ENCODE measurements around the gene PAN3.

Gene PAN3

DNA sequence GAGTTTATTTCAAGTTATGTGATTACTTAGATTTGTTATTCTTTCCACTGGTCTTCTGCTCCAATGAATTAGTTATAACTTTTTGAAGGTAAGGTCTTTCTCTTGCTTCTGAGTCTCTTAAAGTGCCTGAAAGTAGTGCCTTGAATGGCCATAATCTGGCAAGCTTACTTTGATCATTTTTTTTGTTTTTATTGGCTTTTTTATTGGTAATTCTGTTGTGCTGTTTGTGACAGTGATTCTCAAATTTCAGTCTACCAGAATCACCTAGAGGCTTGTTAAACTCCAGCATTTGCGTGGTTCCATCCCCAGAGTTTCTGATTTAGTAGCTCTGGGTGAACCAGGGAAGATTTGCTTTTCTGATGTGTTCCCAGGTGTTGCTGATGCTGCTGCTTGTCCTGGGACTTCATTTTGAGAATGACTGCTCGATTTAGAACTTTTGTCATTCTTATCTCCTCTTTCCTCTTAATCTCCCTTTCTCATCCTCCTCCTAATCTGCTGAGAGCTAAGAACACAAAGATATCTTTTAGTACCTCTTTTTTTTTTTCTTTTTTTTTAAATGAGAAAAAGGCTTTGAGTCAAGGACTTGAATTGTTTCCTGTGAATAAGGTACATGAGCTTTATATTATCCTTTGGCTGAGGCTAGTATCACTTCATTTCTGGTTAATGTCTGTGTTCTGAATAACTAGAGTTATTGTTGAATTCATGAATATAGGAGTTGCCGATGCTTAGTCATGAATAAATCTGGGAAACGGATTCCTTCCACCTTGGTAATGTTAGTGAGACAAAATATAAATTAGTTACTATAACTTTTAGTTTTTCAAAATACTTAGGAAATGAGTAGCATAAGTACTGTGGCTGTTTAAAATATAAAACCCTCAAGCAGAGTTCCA is 91.4 kb downstream of the PAN3 start:
- no peak for DNase-seq (ENCODE audit: low read depth in 1 of 2, low spot score in 1 of 2)
- H3K4me3 ChIP-seq (replicated peaks; ENCODE audit: insufficient read depth, low read length), result no peak overlapping the region
- H3K27ac ChIP-seq (replicated peaks), result no peak overlapping the region
- H3K27me3 ChIP-seq (ENCODE audit: insufficient read depth, poor library complexity, severe bottlenecking), result no peaks in the 10 kb centered on the region
- TF ChIP-seq GABPA (IDR thresholded peaks at IDR 0.05; ENCODE audit: low read depth), result no peak
- TF ChIP-seq, protein P1, sequence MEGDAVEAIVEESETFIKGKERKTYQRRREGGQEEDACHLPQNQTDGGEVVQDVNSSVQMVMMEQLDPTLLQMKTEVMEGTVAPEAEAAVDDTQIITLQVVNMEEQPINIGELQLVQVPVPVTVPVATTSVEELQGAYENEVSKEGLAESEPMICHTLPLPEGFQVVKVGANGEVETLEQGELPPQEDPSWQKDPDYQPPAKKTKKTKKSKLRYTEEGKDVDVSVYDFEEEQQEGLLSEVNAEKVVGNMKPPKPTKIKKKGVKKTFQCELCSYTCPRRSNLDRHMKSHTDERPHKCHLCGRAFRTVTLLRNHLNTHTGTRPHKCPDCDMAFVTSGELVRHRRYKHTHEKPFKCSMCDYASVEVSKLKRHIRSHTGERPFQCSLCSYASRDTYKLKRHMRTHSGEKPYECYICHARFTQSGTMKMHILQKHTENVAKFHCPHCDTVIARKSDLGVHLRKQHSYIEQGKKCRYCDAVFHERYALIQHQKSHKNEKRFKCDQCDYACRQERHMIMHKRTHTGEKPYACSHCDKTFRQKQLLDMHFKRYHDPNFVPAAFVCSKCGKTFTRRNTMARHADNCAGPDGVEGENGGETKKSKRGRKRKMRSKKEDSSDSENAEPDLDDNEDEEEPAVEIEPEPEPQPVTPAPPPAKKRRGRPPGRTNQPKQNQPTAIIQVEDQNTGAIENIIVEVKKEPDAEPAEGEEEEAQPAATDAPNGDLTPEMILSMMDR (IDR thresholded peaks at IDR 0.05; ENCODE audit: insufficient read depth, low read length), result no peak
- TF ChIP-seq SPI1 (IDR thresholded peaks at IDR 0.05; ENCODE audit: borderline replicate concordance, low read depth), result no peak
- TF ChIP-seq POLR2AphosphoS5 (IDR thresholded peaks at IDR 0.05; ENCODE audit: low read depth), result no peak
- TF ChIP-seq, protein P2, sequence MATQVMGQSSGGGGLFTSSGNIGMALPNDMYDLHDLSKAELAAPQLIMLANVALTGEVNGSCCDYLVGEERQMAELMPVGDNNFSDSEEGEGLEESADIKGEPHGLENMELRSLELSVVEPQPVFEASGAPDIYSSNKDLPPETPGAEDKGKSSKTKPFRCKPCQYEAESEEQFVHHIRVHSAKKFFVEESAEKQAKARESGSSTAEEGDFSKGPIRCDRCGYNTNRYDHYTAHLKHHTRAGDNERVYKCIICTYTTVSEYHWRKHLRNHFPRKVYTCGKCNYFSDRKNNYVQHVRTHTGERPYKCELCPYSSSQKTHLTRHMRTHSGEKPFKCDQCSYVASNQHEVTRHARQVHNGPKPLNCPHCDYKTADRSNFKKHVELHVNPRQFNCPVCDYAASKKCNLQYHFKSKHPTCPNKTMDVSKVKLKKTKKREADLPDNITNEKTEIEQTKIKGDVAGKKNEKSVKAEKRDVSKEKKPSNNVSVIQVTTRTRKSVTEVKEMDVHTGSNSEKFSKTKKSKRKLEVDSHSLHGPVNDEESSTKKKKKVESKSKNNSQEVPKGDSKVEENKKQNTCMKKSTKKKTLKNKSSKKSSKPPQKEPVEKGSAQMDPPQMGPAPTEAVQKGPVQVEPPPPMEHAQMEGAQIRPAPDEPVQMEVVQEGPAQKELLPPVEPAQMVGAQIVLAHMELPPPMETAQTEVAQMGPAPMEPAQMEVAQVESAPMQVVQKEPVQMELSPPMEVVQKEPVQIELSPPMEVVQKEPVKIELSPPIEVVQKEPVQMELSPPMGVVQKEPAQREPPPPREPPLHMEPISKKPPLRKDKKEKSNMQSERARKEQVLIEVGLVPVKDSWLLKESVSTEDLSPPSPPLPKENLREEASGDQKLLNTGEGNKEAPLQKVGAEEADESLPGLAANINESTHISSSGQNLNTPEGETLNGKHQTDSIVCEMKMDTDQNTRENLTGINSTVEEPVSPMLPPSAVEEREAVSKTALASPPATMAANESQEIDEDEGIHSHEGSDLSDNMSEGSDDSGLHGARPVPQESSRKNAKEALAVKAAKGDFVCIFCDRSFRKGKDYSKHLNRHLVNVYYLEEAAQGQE (IDR thresholded peaks at IDR 0.05; ENCODE audit: insufficient replicate concordance, low read depth), result no peak

DNA sequence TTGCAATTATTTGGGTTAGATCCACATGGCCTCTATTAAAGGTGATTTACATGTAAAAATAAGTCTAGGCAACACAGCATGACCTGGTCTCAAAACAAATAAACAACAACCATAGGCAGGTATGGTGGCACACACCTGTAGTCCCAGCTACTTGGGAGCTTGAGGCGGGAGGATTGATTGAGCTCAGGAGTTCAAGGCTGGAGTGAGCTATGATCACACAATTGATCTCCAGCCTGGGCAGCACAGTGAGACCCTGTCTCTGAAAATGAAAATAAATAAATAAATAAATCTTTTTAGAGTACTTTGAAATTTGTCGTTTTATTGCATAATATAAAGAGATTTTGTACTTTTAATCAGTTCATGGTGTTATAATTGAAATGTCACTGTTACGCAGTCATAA is 93.3 kb downstream of the PAN3 start:
- no peaks in the 10 kb centered on the region for H3K27me3 ChIP-seq (ENCODE audit: insufficient read depth, poor library complexity, severe bottlenecking)
- TF ChIP-seq SPI1 (IDR thresholded peaks at IDR 0.05; ENCODE audit: borderline replicate concordance, low read depth), result no peak
- TF ChIP-seq, protein P1 (IDR thresholded peaks at IDR 0.05; ENCODE audit: insufficient read depth, low read length), result no peak
- no peak for TF ChIP-seq GABPA (IDR thresholded peaks at IDR 0.05; ENCODE audit: low read depth)
- no peak for TF ChIP-seq POLR2AphosphoS5 (IDR thresholded peaks at IDR 0.05; ENCODE audit: low read depth)
- TF ChIP-seq, protein P2 (IDR thresholded peaks at IDR 0.05; ENCODE audit: insufficient replicate concordance, low read depth), result no peak
- no peak for DNase-seq (ENCODE audit: low read depth in 1 of 2, low spot score in 1 of 2)
- no peak overlapping the region for H3K4me3 ChIP-seq (replicated peaks; ENCODE audit: insufficient read depth, low read length)
- no peak overlapping the region for H3K27ac ChIP-seq (replicated peaks)

DNA sequence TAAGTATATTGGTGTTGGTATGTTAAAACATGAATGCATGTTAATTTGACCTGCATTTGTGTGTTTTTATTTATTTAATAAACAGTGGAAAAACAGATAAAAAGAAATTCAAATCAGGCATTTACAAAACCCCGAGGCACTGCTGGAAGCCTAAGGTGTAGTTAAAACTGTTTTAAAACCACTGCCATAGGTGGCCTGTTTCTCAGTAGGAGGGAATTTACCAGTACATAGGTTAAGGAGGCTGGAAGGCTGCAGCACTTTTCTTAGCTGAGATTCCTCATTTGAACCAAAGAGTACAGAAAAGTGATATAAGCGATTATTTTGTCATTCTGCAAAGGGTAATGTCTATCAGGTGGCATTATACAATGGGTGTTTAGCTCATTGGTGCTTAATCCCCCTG is 99.6 kb downstream of the PAN3 start:
- no peak for DNase-seq (ENCODE audit: low read depth in 1 of 2, low spot score in 1 of 2)
- Histone ChIP-seq H3K4me3 (replicated peaks; ENCODE audit: insufficient read depth, low read length) (no peak overlapping the region), H3K27me3 (ENCODE audit: insufficient read depth, poor library complexity, severe bottlenecking) (no peaks in the 10 kb centered on the region), H3K27ac (replicated peaks) (no peak overlapping the region)
- TF ChIP-seq GABPA (IDR thresholded peaks at IDR 0.05; ENCODE audit: low read depth), result no peak
- TF ChIP-seq, protein P1 (IDR thresholded peaks at IDR 0.05; ENCODE audit: insufficient read depth, low read length), result no peak
- TF ChIP-seq POLR2AphosphoS5 (IDR thresholded peaks at IDR 0.05; ENCODE audit: low read depth), result no peak
- TF ChIP-seq SPI1 (IDR thresholded peaks at IDR 0.05; ENCODE audit: borderline replicate concordance, low read depth), result no peak
